ENCODE data around the gene CELF4.

Gene CELF4

DNA sequence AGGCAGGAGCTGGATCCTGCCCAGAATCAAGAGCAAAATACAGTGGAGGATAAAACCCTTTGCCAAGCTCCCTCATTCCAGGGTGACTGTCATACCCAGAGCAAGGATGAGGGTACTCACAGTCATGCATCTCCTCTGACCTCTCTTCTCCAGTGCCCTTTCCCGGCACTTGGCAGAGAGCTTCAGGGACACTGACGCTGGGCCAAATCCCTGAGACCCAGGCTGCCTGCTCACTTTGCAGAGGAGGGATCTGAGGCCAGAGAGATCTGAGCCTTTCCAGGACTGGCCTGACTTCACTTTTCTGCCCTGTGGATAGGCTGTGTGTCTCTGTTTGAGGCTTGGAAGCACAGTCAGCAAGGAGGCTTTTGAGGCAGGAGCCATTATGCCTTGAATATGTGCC lies 330.0 kb downstream of the CELF4 start:
- H3K4me1 ChIP-seq (ENCODE audit: control insufficient read depth, insufficient read depth, low read length, poor library complexity, severe bottlenecking), result no peaks in the 10 kb centered on the region
- DNase-seq, result no peak
- H3K27me3 ChIP-seq (replicated peaks; ENCODE audit: control insufficient read depth, insufficient read depth, low read length, poor library complexity, severe bottlenecking), result no peaks in the 10 kb centered on the region
- H3K4me3 ChIP-seq (ENCODE audit: insufficient read depth, low read depth, low read length, poor library complexity, severe bottlenecking), result no peak overlapping the region
- H3K27ac ChIP-seq (ENCODE audit: insufficient read depth, low read length, poor library complexity, severe bottlenecking), result no peak overlapping the region
- H3K9me3 ChIP-seq (ENCODE audit: control insufficient read depth, low read length), result no peaks in the 10 kb centered on the region
- no peaks in the 10 kb centered on the region for H3K36me3 ChIP-seq (ENCODE audit: control insufficient read depth, insufficient read depth, low read length)

DNA sequence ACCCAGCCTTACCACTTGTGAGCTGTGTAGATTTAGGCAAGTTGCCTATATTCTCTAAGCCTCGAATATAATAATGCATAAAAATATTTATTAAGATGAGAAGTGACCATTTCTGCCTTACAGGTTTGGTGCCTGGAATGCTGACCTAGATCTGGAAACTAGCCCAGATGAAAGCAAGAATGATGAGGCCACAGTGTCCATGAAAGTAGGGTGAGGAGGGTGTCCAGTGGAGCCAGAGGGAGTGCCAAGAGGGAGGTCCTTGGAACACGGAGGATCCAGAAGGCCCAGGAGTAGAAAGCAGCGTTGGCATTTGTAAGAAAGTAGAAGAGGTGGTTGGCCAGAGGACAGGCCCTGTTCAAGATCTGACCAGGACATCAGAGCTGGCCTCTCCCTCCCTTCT lies 334.3 kb downstream of the CELF4 start:
- H3K9me3 ChIP-seq (ENCODE audit: control insufficient read depth, low read length), result no peaks in the 10 kb centered on the region
- no peaks in the 10 kb centered on the region for H3K4me1 ChIP-seq (ENCODE audit: control insufficient read depth, insufficient read depth, low read length, poor library complexity, severe bottlenecking)
- H3K27ac ChIP-seq (ENCODE audit: insufficient read depth, low read length, poor library complexity, severe bottlenecking), result no peak overlapping the region
- H3K4me3 ChIP-seq (ENCODE audit: insufficient read depth, low read depth, low read length, poor library complexity, severe bottlenecking), result no peak overlapping the region
- no peaks in the 10 kb centered on the region for H3K27me3 ChIP-seq (replicated peaks; ENCODE audit: control insufficient read depth, insufficient read depth, low read length, poor library complexity, severe bottlenecking)
- no peaks in the 10 kb centered on the region for H3K36me3 ChIP-seq (ENCODE audit: control insufficient read depth, insufficient read depth, low read length)
- no peak for DNase-seq

- Histone ChIP-seq H3K9me3 (ENCODE audit: control insufficient read depth, low read length) (no peaks in the 10 kb centered on the region), H3K27ac (ENCODE audit: insufficient read depth, low read length, poor library complexity, severe bottlenecking) (no peak overlapping the region), H3K36me3 (ENCODE audit: control insufficient read depth, insufficient read depth, low read length) (no peaks in the 10 kb centered on the region), H3K4me3 (ENCODE audit: insufficient read depth, low read depth, low read length, poor library complexity, severe bottlenecking) (no peak overlapping the region), H3K27me3 (replicated peaks; ENCODE audit: control insufficient read depth, insufficient read depth, low read length, poor library complexity, severe bottlenecking) (no peaks in the 10 kb centered on the region), H3K4me1 (ENCODE audit: control insufficient read depth, insufficient read depth, low read length, poor library complexity, severe bottlenecking) (no peaks in the 10 kb centered on the region)
- DNase-seq, result no peak
Observed at GRCh38 chr18:37230768-37231167, 334.8 kb downstream of the CELF4 start.

DNA sequence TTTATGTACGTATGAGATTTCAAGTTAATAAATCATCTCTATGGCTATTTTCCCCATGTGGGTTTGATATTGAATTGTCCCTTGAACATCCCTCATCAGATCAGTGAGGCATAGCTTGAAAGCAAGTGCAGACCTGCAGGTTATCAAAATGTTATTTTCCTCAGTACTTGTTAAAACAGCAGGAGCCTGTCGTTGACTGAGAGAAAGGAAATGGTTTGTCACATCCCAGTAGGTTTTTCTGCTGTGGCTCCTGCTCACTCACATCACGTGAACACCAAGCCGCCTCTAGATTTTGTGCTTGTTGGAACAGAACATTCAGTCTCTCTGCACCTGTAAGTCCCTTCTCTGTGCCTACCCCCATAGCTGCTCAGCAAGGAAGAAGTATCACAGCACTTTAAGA lies 340.3 kb downstream of the CELF4 start:
- Histone ChIP-seq H3K9me3 (ENCODE audit: control insufficient read depth, low read length) (no peaks in the 10 kb centered on the region), H3K27ac (ENCODE audit: insufficient read depth, low read length, poor library complexity, severe bottlenecking) (no peak overlapping the region), H3K4me1 (ENCODE audit: control insufficient read depth, insufficient read depth, low read length, poor library complexity, severe bottlenecking) (no peaks in the 10 kb centered on the region), H3K27me3 (replicated peaks; ENCODE audit: control insufficient read depth, insufficient read depth, low read length, poor library complexity, severe bottlenecking) (no peaks in the 10 kb centered on the region), H3K4me3 (ENCODE audit: insufficient read depth, low read depth, low read length, poor library complexity, severe bottlenecking) (no peak overlapping the region), H3K36me3 (ENCODE audit: control insufficient read depth, insufficient read depth, low read length) (no peaks in the 10 kb centered on the region)
- DNase-seq, result no peak

- Histone ChIP-seq H3K9me3 (ENCODE audit: control insufficient read depth, low read length) (no peaks in the 10 kb centered on the region), H3K36me3 (ENCODE audit: control insufficient read depth, insufficient read depth, low read length) (no peaks in the 10 kb centered on the region), H3K27ac (ENCODE audit: insufficient read depth, low read length, poor library complexity, severe bottlenecking) (no peak overlapping the region), H3K27me3 (replicated peaks; ENCODE audit: control insufficient read depth, insufficient read depth, low read length, poor library complexity, severe bottlenecking) (no peaks in the 10 kb centered on the region), H3K4me1 (ENCODE audit: control insufficient read depth, insufficient read depth, low read length, poor library complexity, severe bottlenecking) (no peaks in the 10 kb centered on the region), H3K4me3 (ENCODE audit: insufficient read depth, low read depth, low read length, poor library complexity, severe bottlenecking) (no peak overlapping the region)
- DNase-seq, result no peak
Observed at GRCh38 chr18:37222999-37223378, 342.6 kb downstream of the CELF4 start.

- H3K4me1 ChIP-seq (ENCODE audit: control insufficient read depth, insufficient read depth, low read length, poor library complexity, severe bottlenecking), result no peaks in the 10 kb centered on the region
- H3K27me3 ChIP-seq (replicated peaks; ENCODE audit: control insufficient read depth, insufficient read depth, low read length, poor library complexity, severe bottlenecking), result no peaks in the 10 kb centered on the region
- no peaks in the 10 kb centered on the region for H3K9me3 ChIP-seq (ENCODE audit: control insufficient read depth, low read length)
- DNase-seq, result no peak
- H3K27ac ChIP-seq (ENCODE audit: insufficient read depth, low read length, poor library complexity, severe bottlenecking), result no peak overlapping the region
- no peaks in the 10 kb centered on the region for H3K36me3 ChIP-seq (ENCODE audit: control insufficient read depth, insufficient read depth, low read length)
- H3K4me3 ChIP-seq (ENCODE audit: insufficient read depth, low read depth, low read length, poor library complexity, severe bottlenecking), result no peak overlapping the region
Observed at GRCh38 chr18:37222354-37222998, 343.1 kb downstream of the CELF4 start.

DNA sequence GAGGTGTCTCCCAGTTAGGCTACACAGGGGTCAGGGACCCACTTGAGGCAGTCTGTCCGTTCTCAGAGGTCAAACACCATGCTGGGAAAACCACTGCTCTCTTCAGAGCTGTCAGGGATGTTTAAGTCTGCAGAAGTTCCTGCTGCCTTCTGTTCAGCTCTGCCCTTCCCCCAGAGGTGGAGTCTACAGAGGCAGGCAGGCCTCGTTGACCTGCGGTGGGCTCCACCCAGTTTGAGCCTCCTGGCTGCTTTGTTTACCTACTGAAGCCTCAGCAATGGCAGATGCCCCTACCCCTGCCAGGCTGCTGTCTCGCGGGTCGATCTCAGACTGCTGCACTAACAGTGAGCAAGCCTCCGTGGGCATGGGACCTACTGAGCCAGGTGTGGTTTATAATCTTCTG lies 346.3 kb downstream of the CELF4 start:
- H3K4me3 ChIP-seq (ENCODE audit: insufficient read depth, low read depth, low read length, poor library complexity, severe bottlenecking), result no peak overlapping the region
- H3K27me3 ChIP-seq (replicated peaks; ENCODE audit: control insufficient read depth, insufficient read depth, low read length, poor library complexity, severe bottlenecking), result no peaks in the 10 kb centered on the region
- H3K9me3 ChIP-seq (ENCODE audit: control insufficient read depth, low read length), result no peaks in the 10 kb centered on the region
- no peaks in the 10 kb centered on the region for H3K4me1 ChIP-seq (ENCODE audit: control insufficient read depth, insufficient read depth, low read length, poor library complexity, severe bottlenecking)
- H3K27ac ChIP-seq (ENCODE audit: insufficient read depth, low read length, poor library complexity, severe bottlenecking), result no peak overlapping the region
- no peaks in the 10 kb centered on the region for H3K36me3 ChIP-seq (ENCODE audit: control insufficient read depth, insufficient read depth, low read length)
- DNase-seq, result no peak

DNA sequence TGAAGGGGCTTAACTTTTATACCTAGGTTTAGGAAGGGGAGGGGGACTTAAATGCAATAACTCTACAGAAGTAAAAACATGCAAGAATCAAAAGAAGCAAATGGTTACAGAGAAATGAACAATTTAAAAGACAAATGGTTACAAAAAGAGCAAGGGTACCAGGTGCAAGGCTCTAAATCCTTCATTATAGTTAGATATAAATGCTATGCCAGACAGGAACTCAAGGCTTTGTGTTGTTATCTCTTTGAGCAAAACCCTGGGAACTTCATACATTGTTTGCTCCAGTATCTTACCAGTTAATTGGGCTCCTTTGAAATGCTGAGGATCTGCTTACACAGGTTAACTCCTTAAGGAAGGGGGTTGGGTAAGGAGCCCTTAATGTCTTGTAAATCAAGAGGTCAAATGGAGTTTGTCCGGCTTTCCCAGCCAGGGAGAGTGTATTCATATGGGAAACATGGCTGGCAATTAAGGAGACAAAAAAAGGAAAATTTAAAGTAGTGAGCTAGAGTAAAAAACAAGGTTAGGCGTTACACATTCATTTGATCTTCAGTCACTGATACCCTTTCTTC lies 347.5 kb downstream of the CELF4 start:
- Histone ChIP-seq H3K36me3 (ENCODE audit: control insufficient read depth, insufficient read depth, low read length) (no peaks in the 10 kb centered on the region), H3K4me3 (ENCODE audit: insufficient read depth, low read depth, low read length, poor library complexity, severe bottlenecking) (no peak overlapping the region), H3K27me3 (replicated peaks; ENCODE audit: control insufficient read depth, insufficient read depth, low read length, poor library complexity, severe bottlenecking) (no peaks in the 10 kb centered on the region), H3K9me3 (ENCODE audit: control insufficient read depth, low read length) (no peaks in the 10 kb centered on the region), H3K4me1 (ENCODE audit: control insufficient read depth, insufficient read depth, low read length, poor library complexity, severe bottlenecking) (no peaks in the 10 kb centered on the region), H3K27ac (ENCODE audit: insufficient read depth, low read length, poor library complexity, severe bottlenecking) (no peak overlapping the region)
- DNase-seq, result no peak

- H3K36me3 ChIP-seq (ENCODE audit: control insufficient read depth, insufficient read depth, low read length), result no peaks in the 10 kb centered on the region
- H3K27me3 ChIP-seq (replicated peaks; ENCODE audit: control insufficient read depth, insufficient read depth, low read length, poor library complexity, severe bottlenecking), result no peaks in the 10 kb centered on the region
- no peak overlapping the region for H3K4me3 ChIP-seq (ENCODE audit: insufficient read depth, low read depth, low read length, poor library complexity, severe bottlenecking)
- H3K9me3 ChIP-seq (ENCODE audit: control insufficient read depth, low read length), result no peaks in the 10 kb centered on the region
- no peaks in the 10 kb centered on the region for H3K4me1 ChIP-seq (ENCODE audit: control insufficient read depth, insufficient read depth, low read length, poor library complexity, severe bottlenecking)
- H3K27ac ChIP-seq (ENCODE audit: insufficient read depth, low read length, poor library complexity, severe bottlenecking), result no peak overlapping the region
- no peak for DNase-seq
Observed at GRCh38 chr18:37210781-37211180, 354.8 kb downstream of the CELF4 start.

- Histone ChIP-seq H3K4me3 (ENCODE audit: insufficient read depth, low read depth, low read length, poor library complexity, severe bottlenecking) (no peak overlapping the region), H3K9me3 (ENCODE audit: control insufficient read depth, low read length) (peaks cover 5% of the 10 kb centered on the region), H3K27me3 (replicated peaks; ENCODE audit: control insufficient read depth, insufficient read depth, low read length, poor library complexity, severe bottlenecking) (no peaks in the 10 kb centered on the region), H3K27ac (ENCODE audit: insufficient read depth, low read length, poor library complexity, severe bottlenecking) (no peak overlapping the region), H3K4me1 (ENCODE audit: control insufficient read depth, insufficient read depth, low read length, poor library complexity, severe bottlenecking) (no peaks in the 10 kb centered on the region), H3K36me3 (ENCODE audit: control insufficient read depth, insufficient read depth, low read length) (no peaks in the 10 kb centered on the region)
- DNase-seq, result no peak
Observed at GRCh38 chr18:37207343-37207742, 358.3 kb downstream of the CELF4 start.

All from effector memory CD4-positive, alpha-beta T cell (primary cell).